Endothelial cell of umbilical vein (primary cell): Measurements from ENCODE around the gene RBM33. TPM values are rescaled to one million over a fixed set of nuclear protein-coding genes. Genes with fewer than 3 reads are reported as not detected.

Experiments
- BruUV-seq: library from RNA; stranded (reverse); fragments of 400-500 nt; replicated peaks from 2 replicates; lab custom pipeline; 2021; lab: Mats Ljungman, UMichigan
- CTCF ChIA-PET: fragments of 300-600, 350-600 bp; sonication (Branson Sonifier 250); formaldehyde crosslinking; loops from one replicate; lab custom pipeline; 2021; ENCODE audit warnings: antibody characterized with exemption, inconsistent platforms; lab: Charles Lee
- POLR2A ChIA-PET: fragments of 300-600, 350-600 bp; sonication (Branson Sonifier 250); formaldehyde crosslinking; loops from one replicate; lab custom pipeline; 2021; ENCODE audit warnings: antibody characterized with exemption, inconsistent platforms; lab: Charles Lee
- DNase-seq: peaks from one replicate; pipeline ENCODE4 v3.0.0-alpha.2; 2011; ENCODE audit warnings: low read depth, low spot score
- FAIRE-seq: peaks from 2 replicates; lab custom pipeline; 2011; peaks lifted over from hg19 to GRCh38; lab: Jason Lieb, UNC
- H2AFZ ChIP-seq: 2 replicates; pipeline ENCODE4 v1.6.0; 2012; ENCODE audit warnings: low read depth, low read length, control low read depth, inconsistent platforms
- H3K27ac ChIP-seq: 2 replicates; pipeline ENCODE4 v1.5.1; 2011; ENCODE audit warnings: low read depth, mild to moderate bottlenecking, control low read depth, low read length, moderate library complexity; ENCODE audit not compliant: insufficient read depth
- H3K27me3 ChIP-seq, 2 experiments: 2 replicates each; pipeline versions ENCODE4 v1.6.0 to v1.6.1; 2011; ENCODE audit warnings: low read length in 2 of 2, mixed read lengths in 1 of 2; ENCODE audit not compliant: control insufficient read depth in 2 of 2, insufficient read depth in 2 of 2
- H3K36me3 ChIP-seq, 2 experiments: 2 replicates in 1 of 2; 3 replicates in 1 of 2; pipeline ENCODE4 v1.5.1; 2011; ENCODE audit warnings: low read length in 2 of 2, mild to moderate bottlenecking in 1 of 2, moderate library complexity in 1 of 2; ENCODE audit not compliant: control insufficient read depth in 2 of 2, insufficient read depth in 2 of 2; ENCODE audit errors: extremely low read depth in 1 of 2
- H3K4me1 ChIP-seq: 3 replicates; pipeline ENCODE4 v1.5.1; 2011; ENCODE audit warnings: mild to moderate bottlenecking, low read length; ENCODE audit not compliant: control insufficient read depth, insufficient read depth; ENCODE audit errors: extremely low read depth
- H3K4me2 ChIP-seq: 2 replicates; pipeline ENCODE4 v1.6.1; 2011; ENCODE audit warnings: low read length, control low read depth, mixed read lengths; ENCODE audit not compliant: insufficient read depth
- H3K4me3 ChIP-seq, 3 experiments: fragments of 200-600 bp in 1 of 3; sonication (generic), shearing (Covaris generic) in 1 of 3; replicated peaks in 1 of 3; 2 replicates each; pipeline ENCODE4 v1.5.1; 2011 to 2016; ENCODE audit warnings: control low read depth in 3 of 3, low read length in 3 of 3, mild to moderate bottlenecking in 2 of 3, inconsistent platforms in 1 of 3, low read depth in 1 of 3, moderate library complexity in 1 of 3; ENCODE audit not compliant: insufficient read depth in 1 of 3
- H3K79me2 ChIP-seq: 2 replicates; pipeline ENCODE4 v1.6.0; 2012; ENCODE audit warnings: low read length, inconsistent platforms; ENCODE audit not compliant: control insufficient read depth, insufficient read depth
- H3K9ac ChIP-seq: replicated peaks from 2 replicates; pipeline ENCODE3; 2011; ENCODE audit warnings: low read length, control low read depth; ENCODE audit not compliant: insufficient read depth; ENCODE audit errors: extremely low read depth
- H3K9me1 ChIP-seq: replicated peaks from 3 replicates; pipeline ENCODE4 v1.6.0; 2011; ENCODE audit warnings: mild to moderate bottlenecking, low read length; ENCODE audit not compliant: control insufficient read depth, insufficient read depth; ENCODE audit errors: extremely low read depth
- H3K9me3 ChIP-seq: replicated peaks from 2 replicates; pipeline ENCODE4 v1.5.1; 2012; ENCODE audit warnings: low read length, inconsistent platforms; ENCODE audit not compliant: control insufficient read depth, insufficient read depth
- H4K20me1 ChIP-seq: replicated peaks from 2 replicates; pipeline ENCODE3; 2011; ENCODE audit warnings: mild to moderate bottlenecking, low read length; ENCODE audit not compliant: control insufficient read depth, insufficient read depth; ENCODE audit errors: extremely low read depth
- EZH2 ChIP-seq: IDR thresholded peaks from 2 replicates; pipeline ENCODE4 v1.6.1; 2012; ENCODE audit warnings: borderline replicate concordance, low read depth, mild to moderate bottlenecking, moderate library complexity, low read length, inconsistent platforms; ENCODE audit not compliant: severe bottlenecking
- FOS ChIP-seq: IDR thresholded peaks from 2 replicates; pipeline ENCODE4 v1.6.1; 2011; ENCODE audit warnings: mild to moderate bottlenecking, low read length, moderate library complexity, borderline replicate concordance; ENCODE audit not compliant: insufficient read depth
- GATA2 ChIP-seq: IDR thresholded peaks from 2 replicates; pipeline ENCODE4 v1.7.0; 2011; ENCODE audit warnings: low read depth, mild to moderate bottlenecking, moderate library complexity, mixed read lengths, low read length; ENCODE audit not compliant: insufficient read length, insufficient read depth
- JUN ChIP-seq: IDR thresholded peaks from 2 replicates; pipeline ENCODE4 v1.6.1; 2011; ENCODE audit warnings: borderline replicate concordance, low read depth; ENCODE audit not compliant: insufficient read length, insufficient read depth
- MAX ChIP-seq: IDR thresholded peaks from 2 replicates; pipeline ENCODE4 v1.6.1; 2011; ENCODE audit not compliant: insufficient read depth, insufficient read length
- POLR2AphosphoS5 ChIP-seq: IDR thresholded peaks from 2 replicates; pipeline ENCODE4 v1.6.1; 2012; ENCODE audit warnings: low read depth, mild to moderate bottlenecking, control low read depth, low read length, moderate library complexity; ENCODE audit not compliant: insufficient read depth
- dilution Hi-C: fragments of 300-500 bp; cut with MboI; formaldehyde crosslinking; loops from one replicate; pipeline ENCODE4 v1.15.0; 2019; ENCODE audit warnings: low sequenced_read_pairs; ENCODE audit not compliant: extremely low pct_ligation_motif_present
- intact Hi-C: fragments of 100-400 bp; cut with micrococcal nuclease; formaldehyde crosslinking; loops from one replicate; pipeline ENCODE4 v1.10.0; 2022
- polyA plus RNA-seq, 4 experiments: library from polyadenylated mRNA; depleted of rRNA in 3 of 4; stranded (reverse) in 3 of 4; unstranded in 1 of 4; fragments of >200 nt; gene quantifications; 2 replicates each; pipeline versions ENCODE4 v1.2.1 to v1.2.3, GENCODE V29; 2011 to 2012; ENCODE audit warnings: missing spikeins in 1 of 4
- total RNA-seq: library from RNA; stranded (reverse); gene quantifications from 2 replicates; pipeline ENCODE4 v1.2.3, GENCODE V29; 2021
- TF ChIP-seq, protein P1 (sequence below), 2 donors: IDR thresholded peaks; 1 replicate in 1 of 2; 2 replicates in 1 of 2; pipeline ENCODE4 v1.5.1; 2011; ENCODE audit warnings: low read length in 2 of 2, mild to moderate bottlenecking in 2 of 2, moderate library complexity in 2 of 2, control low read depth in 1 of 2, inconsistent platforms in 1 of 2, low read depth in 1 of 2; ENCODE audit not compliant: insufficient read depth in 1 of 2; ENCODE audit errors: extremely low read depth in 1 of 2

Gene RBM33
- total and polyA plus RNA-seq, 2 donors (not counting 3 experiments of a cell fraction or from before 2014, with no cell fraction given) = 16.2 to 68.2 TPM

GRCh38 chr7:155765458-155765857, 121.0 kb downstream of the RBM33 start:
- Histone ChIP-seq H3K27ac (no peak overlapping the region), H3K4me2 (no peak overlapping the region), H3K79me2 (peaks cover 23% of the 10 kb centered on the region), H4K20me1 (peaks cover 2% of the 10 kb centered on the region), H3K9me1 (no peaks in the 10 kb centered on the region), H3K9ac (no peak overlapping the region), H3K27me3 (no peaks in the 10 kb centered on the region), H2AFZ (no peak overlapping the region), H3K9me3 (no peaks in the 10 kb centered on the region), H3K4me3 (no peak overlapping the region), H3K4me1 (peaks cover 16% of the 10 kb centered on the region), H3K36me3 (peaks cover 8 to 21% of the 10 kb centered on the region in 2 experiments)
- dilution Hi-C loops = no loop called here
- no peak for FAIRE-seq
- DNase-seq = no peak
- TF ChIP-seq POLR2AphosphoS5 (no peak), EZH2 (no peak), JUN (no peak), MAX (no peak), FOS (no peak), GATA2 (no peak)
- TF ChIP-seq, protein P1, sequence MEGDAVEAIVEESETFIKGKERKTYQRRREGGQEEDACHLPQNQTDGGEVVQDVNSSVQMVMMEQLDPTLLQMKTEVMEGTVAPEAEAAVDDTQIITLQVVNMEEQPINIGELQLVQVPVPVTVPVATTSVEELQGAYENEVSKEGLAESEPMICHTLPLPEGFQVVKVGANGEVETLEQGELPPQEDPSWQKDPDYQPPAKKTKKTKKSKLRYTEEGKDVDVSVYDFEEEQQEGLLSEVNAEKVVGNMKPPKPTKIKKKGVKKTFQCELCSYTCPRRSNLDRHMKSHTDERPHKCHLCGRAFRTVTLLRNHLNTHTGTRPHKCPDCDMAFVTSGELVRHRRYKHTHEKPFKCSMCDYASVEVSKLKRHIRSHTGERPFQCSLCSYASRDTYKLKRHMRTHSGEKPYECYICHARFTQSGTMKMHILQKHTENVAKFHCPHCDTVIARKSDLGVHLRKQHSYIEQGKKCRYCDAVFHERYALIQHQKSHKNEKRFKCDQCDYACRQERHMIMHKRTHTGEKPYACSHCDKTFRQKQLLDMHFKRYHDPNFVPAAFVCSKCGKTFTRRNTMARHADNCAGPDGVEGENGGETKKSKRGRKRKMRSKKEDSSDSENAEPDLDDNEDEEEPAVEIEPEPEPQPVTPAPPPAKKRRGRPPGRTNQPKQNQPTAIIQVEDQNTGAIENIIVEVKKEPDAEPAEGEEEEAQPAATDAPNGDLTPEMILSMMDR (IDR thresholded peaks at IDR 0.05; ENCODE audit: extremely low read depth in 1 of 2, insufficient read depth in 1 of 2, low read depth in 1 of 2, low read length in 2 of 2) = no peak
- ChIA-PET CTCF (interaction anchor here (9.8 kb wide), 1 partner anchor 167 kb away, joined by 323 read pairs; no protein-coding TSS in a partner anchor), POLR2A (no interaction called here)
- intact Hi-C loops = loop anchor here (10.0 kb wide), 2 partner anchors 311 to 471 kb away; partner anchors contain the start of genes EN2 and INSIG1
- no TSS peak for BruUV-seq
